PFSK-1 (cell line): ENCODE measurements around the gene RFTN1.

Experiments
- FOXP2 ChIP-seq: optimal IDR thresholded peaks from 2 replicates; pipeline ENCODE3; 2011; ENCODE audit warnings: borderline replicate concordance, control low read depth, inconsistent platforms; ENCODE audit not compliant: insufficient read depth; ENCODE audit errors: extremely low read length, extremely low read depth
- POLR2AphosphoS5 ChIP-seq: IDR thresholded peaks from 2 replicates; pipeline ENCODE4 v1.6.1; 2012; ENCODE audit warnings: low read depth, mild to moderate bottlenecking, control low read depth, low read length, moderate library complexity
- REST ChIP-seq, 2 experiments: IDR thresholded peaks; 2 replicates each; pipeline versions ENCODE4 v1.6.1 to v1.8.0; 2011 to 2012; ENCODE audit warnings: low read depth in 2 of 2, low read length in 2 of 2, control low read depth in 1 of 2, inconsistent platforms in 1 of 2, mild to moderate bottlenecking in 1 of 2, moderate library complexity in 1 of 2; ENCODE audit not compliant: insufficient read depth in 1 of 2
- SIN3A ChIP-seq: IDR thresholded peaks from 2 replicates; pipeline ENCODE4 v1.6.1; 2012; ENCODE audit warnings: mild to moderate bottlenecking, low read length, moderate library complexity, borderline replicate concordance; ENCODE audit not compliant: insufficient read depth
- TAF1 ChIP-seq: IDR thresholded peaks from 2 replicates; pipeline ENCODE4 v1.6.1; 2012; ENCODE audit warnings: low read length, control low read depth, borderline replicate concordance; ENCODE audit not compliant: insufficient read depth

GRCh38 chr3:16398648-16399047 is 114.9 kb downstream of the RFTN1 start:
- TF ChIP-seq SIN3A = no peak
- no peak for TF ChIP-seq TAF1
- TF ChIP-seq POLR2AphosphoS5 = no peak
- TF ChIP-seq REST (IDR thresholded peaks at IDR 0.05; ENCODE audit: insufficient read depth in 1 of 2, low read depth in 2 of 2, low read length in 2 of 2) = no peak
- no peak for TF ChIP-seq FOXP2
